Ovary (tissue), 9 donors: ENCODE results near the gene DQX1. TPM values are rescaled to one million over a fixed set of nuclear protein-coding genes. Genes with fewer than 3 reads are reported as not detected.

Experiments
- DNase-seq, 5 donors: peaks; one replicate each; pipeline ENCODE4 v3.0.0-alpha.2; 2019 to 2020
- H3K27ac ChIP-seq, 2 donors: fragments of 200-600 bp; one replicate each; pipeline versions ENCODE4 v1.5.1 to v1.8.0; 2019 to 2022
- H3K27me3 ChIP-seq: fragments of 200-600 bp; one replicate; pipeline ENCODE4 v1.8.0; 2022
- H3K36me3 ChIP-seq: fragments of 200-600 bp; sonication (generic); one replicate; pipeline ENCODE4 v1.5.1; 2019
- H3K4me1 ChIP-seq: one replicate; pipeline ENCODE4 v1.8.1; 2013; ENCODE audit warnings: mild to moderate bottlenecking, moderate library complexity; ENCODE audit not compliant: insufficient read depth
- H3K4me3 ChIP-seq: fragments of 200-600 bp; sonication (generic); one replicate; pipeline ENCODE4 v1.5.1; 2017
- H3K9me3 ChIP-seq, 2 donors: fragments of 200-600 bp in 1 of 2; sonication (generic) in 1 of 2; one replicate each; pipeline versions ENCODE4 v1.5.1 to v1.8.1; 2013 to 2019; ENCODE audit warnings: mild to moderate bottlenecking in 1 of 2, moderate library complexity in 1 of 2
- CTCF ChIP-seq, 3 donors: fragments of 450-650 bp in 2 of 3; fragments of 200-600 bp in 1 of 3; IDR thresholded peaks; one replicate each; pipeline versions ENCODE4 v1.5.1 to v1.8.0; 2016 to 2022; ENCODE audit warnings: antibody characterized with exemption in 3 of 3, mild to moderate bottlenecking in 1 of 3
- EP300 ChIP-seq: sonication (generic); formaldehyde crosslinking; IDR thresholded peaks from one replicate; pipeline ENCODE4 v1.6.1; 2017; ENCODE audit warnings: antibody characterized with exemption
- POLR2A ChIP-seq: fragments of 450-650 bp; IDR thresholded peaks from one replicate; pipeline ENCODE4 v1.6.1; 2017; ENCODE audit warnings: antibody characterized with exemption, mild to moderate bottlenecking, moderate library complexity
- WGBS, 3 donors: extraction: QIAGEN DNeasy Blood & Tissue Kit in 1 of 3; methylation state at CpG; one replicate each; pipeline versions ENCODE4 v1.1.5 to v1.1.7; 2013 to 2017; 5-methylcytosine and 5-hydroxymethylcytosine counted together
- intact Hi-C, 4 donors: fragments of 100-400 bp; cut with DNase I; formaldehyde crosslinking; loops; one replicate each; pipeline versions ENCODE4 v1.11.0 to v1.15.1; 2022 to 2023
- polyA plus RNA-seq, 2 donors: library from polyadenylated mRNA; stranded (reverse); fragments of 200-250 nt in 1 of 2; fragments of 350-450 nt in 1 of 2; fragmentation: Illumina TruSeq in 1 of 2; extraction: RNeasy Lipid Tissue Mini Kit (QIAGEN cat#74804) in 1 of 2; gene quantifications; one replicate each; pipeline ENCODE4 v1.2.3, GENCODE V29; 2013 to 2014
- total RNA-seq, 7 donors: library from RNA; depleted of rRNA in 2 of 7; stranded (reverse); fragments of >200 nt in 2 of 7; fragmentation: NEBNext Ultra II Directional in 3 of 7; extraction: Animal tissue kit (Norgen Biotek cat#: 25700) in 3 of 7; gene quantifications; one replicate each; pipeline versions ENCODE4 v1.1.0 to v1.2.4, GENCODE V29; 2016 to 2023
- donor health status: DM: no; HTN: no; CAD: no; lungs with moderate emphysema.
- donor health status: DM: no; HTN: no; CAD: no.
- donor health status: Bipolar disorder and iron deficiency.
- donor health status: DM: yes; HTN: yes; CAD: no.
- donor health status: DM: no; HTN: no; CAD: no.
- donor health status: DM: yes; HTN: yes; CAD: no.

Gene DQX1
- total and polyA plus RNA-seq, 9 donors, result 0.06 to 1.1 (median 0.22) TPM; not detected in 5

GRCh38 chr2:74555610-74556103 is 29.6 kb upstream of the DQX1 start:
- DNase-seq, result peak in 1 of 5 donors; percentile 37
- Histone ChIP-seq H3K4me3 (no peak overlapping the region), H3K36me3 (no peaks in the 10 kb centered on the region), H3K27me3 (no peaks in the 10 kb centered on the region), H3K27ac (no peak overlapping the region), H3K9me3 (no peaks in the 10 kb centered on the region), H3K4me1 (peaks cover 5% of the 10 kb centered on the region)
- TF ChIP-seq EP300, result no peak
- no peak for TF ChIP-seq CTCF (IDR thresholded peaks at IDR 0.05)
- no peak for TF ChIP-seq POLR2A
- 77 to 82% (median 80%) methylated on average over 17 of the region's 17 CpGs for WGBS, 3 donors
- intact Hi-C loops, result no loop called here

GRCh38 chr2:74554820-74555531 is 28.9 kb upstream of the DQX1 start:
- H3K36me3 ChIP-seq, result no peaks in the 10 kb centered on the region
- no peaks in the 10 kb centered on the region for H3K27me3 ChIP-seq
- DNase-seq, result peak; percentile 46 to 71 (median 55)
- peak overlapping the region; percentile 73 to 88 for H3K27ac ChIP-seq
- WGBS, 3 donors, result 0 to 5% (median 3%) methylated on average over 26 to 58 of the region's 58 CpGs
- peak overlapping the region; percentile 92 for H3K4me3 ChIP-seq
- TF ChIP-seq EP300, result no peak
- no peak for TF ChIP-seq CTCF (IDR thresholded peaks at IDR 0.05)
- TF ChIP-seq POLR2A, result no peak
- intact Hi-C loops, result no loop called here
- H3K9me3 ChIP-seq, result no peaks in the 10 kb centered on the region
- peaks cover 5% of the 10 kb centered on the region for H3K4me1 ChIP-seq

- TF ChIP-seq EP300 (no peak), POLR2A (peak; percentile 41), CTCF (IDR thresholded peaks at IDR 0.05) (peak in 1 of 3 donors; percentile 30)
- Histone ChIP-seq H3K27me3 (no peaks in the 10 kb centered on the region), H3K4me3 (peak within 1 kb of the TSS; percentile 92), H3K36me3 (no peaks in the 10 kb centered on the region), H3K27ac (peak within 1 kb of the TSS; percentile 73 to 88), H3K4me1 (peaks cover 10% of the 10 kb centered on the region), H3K9me3 (no peaks in the 10 kb centered on the region)
- 0 to 1% (median 0%) methylated on average over 39 to 73 of the region's 73 CpGs for WGBS, 3 donors
- peak; percentile 89 to 91 (median 91) for DNase-seq
- intact Hi-C loops, result no loop called here
Measured at GRCh38 chr2:74553892-74554819, 28.1 kb upstream of the DQX1 start, which contains the start of the genes DOK1 and LOXL3. Gene DOK1 (plus strand): TSS chr2:74554720. CDS start chr2:74554755, 35 bp downstream. Gene LOXL3 (minus strand): TSS chr2:74553942. CDS start chr2:74552634, 1,308 bp downstream.
